Measurements from ENCODE around the gene KCNIP4. TPM values are rescaled to one million over a fixed set of nuclear protein-coding genes. Genes with fewer than 3 reads are reported as not detected.

KCNIP4 gene
- total and polyA plus RNA-seq, 4 donors, result 12.5 to 74.2 (median 54.5) TPM

DNA sequence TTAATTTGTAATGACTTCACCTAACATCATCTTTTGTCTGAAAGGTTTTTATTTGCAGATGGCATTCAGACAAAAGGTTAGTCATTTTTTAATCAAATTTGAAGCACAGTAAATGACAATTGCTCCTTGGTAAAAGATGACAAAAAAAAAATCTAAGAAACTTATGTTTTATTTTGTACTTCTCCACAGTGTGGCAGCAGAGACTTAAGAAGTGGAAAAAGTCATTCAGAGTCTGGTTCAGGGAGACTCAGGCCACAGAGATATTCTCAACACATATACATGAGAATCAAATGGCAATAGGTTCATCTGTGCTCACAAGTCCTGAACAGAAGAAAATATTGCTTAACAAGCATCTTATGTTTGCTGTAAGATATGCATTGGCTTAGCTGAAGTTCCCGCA lies 436.2 kb downstream of the KCNIP4 start:
- peak; percentile 28 to 96 (median 47) for DNase-seq (ENCODE audit: low read depth in 4 of 6, low spot score in 6 of 6)
- no peaks in the 10 kb centered on the region for H3K9me3 ChIP-seq (ENCODE audit: control insufficient read depth, insufficient read depth, low read length)
- WGBS (ENCODE audit: insufficient coverage), result no CpG with 5 or more reads among the region's 1 CpG
- H3K36me3 ChIP-seq (ENCODE audit: control insufficient read depth, insufficient read depth, low read length), result no peaks in the 10 kb centered on the region
- no peak overlapping the region for H3K27ac ChIP-seq (ENCODE audit: low read depth, low read length)
- no peak overlapping the region for H3K4me3 ChIP-seq (ENCODE audit: low read depth, low read length)
- no peaks in the 10 kb centered on the region for H3K4me1 ChIP-seq (ENCODE audit: control insufficient read depth, insufficient read depth, low read length)
- H3K27me3 ChIP-seq (ENCODE audit: control insufficient read depth, insufficient read depth, low read length), result no peaks in the 10 kb centered on the region

DNA sequence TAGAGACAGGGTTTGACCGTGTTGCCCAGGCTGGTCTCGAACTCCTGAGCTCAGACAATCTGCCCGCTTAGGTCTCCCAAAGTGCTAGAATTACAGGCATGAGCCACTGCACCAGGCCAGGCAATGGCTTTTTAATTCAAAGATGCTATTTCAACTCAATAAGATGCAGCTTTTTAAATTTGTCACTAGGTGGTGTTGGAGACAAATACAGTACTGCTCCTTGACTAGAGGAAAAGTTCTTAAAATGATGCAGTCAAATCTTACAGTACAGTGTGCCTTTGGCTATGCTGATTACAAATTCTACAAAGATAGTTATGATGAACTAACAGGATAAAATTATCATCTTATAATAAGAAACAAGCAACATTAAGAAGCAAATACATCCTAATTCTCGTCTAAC lies 441.1 kb downstream of the KCNIP4 start:
- H3K9me3 ChIP-seq (ENCODE audit: control insufficient read depth, insufficient read depth, low read length), result no peaks in the 10 kb centered on the region
- H3K27me3 ChIP-seq (ENCODE audit: control insufficient read depth, insufficient read depth, low read length), result no peaks in the 10 kb centered on the region
- WGBS (ENCODE audit: insufficient coverage), result 94% methylated on average over 3 of the region's 4 CpGs
- H3K4me3 ChIP-seq (ENCODE audit: low read depth, low read length), result no peak overlapping the region
- peak in 3 of 6 donors; percentile 9 to 75 (median 12) for DNase-seq (ENCODE audit: low read depth in 4 of 6, low spot score in 6 of 6)
- H3K36me3 ChIP-seq (ENCODE audit: control insufficient read depth, insufficient read depth, low read length), result no peaks in the 10 kb centered on the region
- H3K4me1 ChIP-seq (ENCODE audit: control insufficient read depth, insufficient read depth, low read length), result no peaks in the 10 kb centered on the region
- H3K27ac ChIP-seq (ENCODE audit: low read depth, low read length), result no peak overlapping the region

GRCh38 chr4:21490682-21491081 lies 457.9 kb downstream of the KCNIP4 start:
- no CpG with 5 or more reads among the region's 1 CpG for WGBS (ENCODE audit: insufficient coverage)
- DNase-seq (ENCODE audit: low read depth in 4 of 6, low spot score in 6 of 6), result no peak
- H3K4me1 ChIP-seq (ENCODE audit: control insufficient read depth, insufficient read depth, low read length), result no peaks in the 10 kb centered on the region
- H3K9me3 ChIP-seq (ENCODE audit: control insufficient read depth, insufficient read depth, low read length), result no peaks in the 10 kb centered on the region
- no peaks in the 10 kb centered on the region for H3K27me3 ChIP-seq (ENCODE audit: control insufficient read depth, insufficient read depth, low read length)
- no peaks in the 10 kb centered on the region for H3K36me3 ChIP-seq (ENCODE audit: control insufficient read depth, insufficient read depth, low read length)
- no peak overlapping the region for H3K27ac ChIP-seq (ENCODE audit: low read depth, low read length)
- no peak overlapping the region for H3K4me3 ChIP-seq (ENCODE audit: low read depth, low read length)

DNA sequence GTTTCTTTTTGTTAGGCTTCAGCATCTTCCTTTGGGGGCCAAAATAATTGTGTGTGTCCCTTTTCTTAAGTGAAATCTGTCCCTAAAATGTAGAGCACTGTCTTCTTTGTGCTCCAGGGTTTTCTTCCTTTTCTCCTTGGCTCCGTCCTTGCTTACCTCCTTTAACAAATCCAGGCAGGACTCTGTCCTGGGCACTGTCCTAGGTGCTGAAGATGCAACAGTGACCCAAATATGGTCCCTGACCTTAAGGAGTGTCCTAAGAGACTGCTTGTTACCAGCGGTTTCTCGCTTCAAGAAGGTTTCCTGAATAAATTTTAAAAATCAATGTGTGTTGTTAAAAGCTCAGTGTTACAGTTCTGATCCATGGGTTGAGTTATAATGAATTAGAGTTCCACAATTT lies 471.8 kb downstream of the KCNIP4 start:
- H3K27ac ChIP-seq (ENCODE audit: low read depth, low read length), result no peak overlapping the region
- no peak overlapping the region for H3K4me3 ChIP-seq (ENCODE audit: low read depth, low read length)
- no CpG with 5 or more reads among the region's 3 CpGs for WGBS (ENCODE audit: insufficient coverage)
- H3K9me3 ChIP-seq (ENCODE audit: control insufficient read depth, insufficient read depth, low read length), result no peaks in the 10 kb centered on the region
- DNase-seq (ENCODE audit: low read depth in 4 of 6, low spot score in 6 of 6), result peak in 1 of 6 donors; percentile 24
- no peaks in the 10 kb centered on the region for H3K36me3 ChIP-seq (ENCODE audit: control insufficient read depth, insufficient read depth, low read length)
- H3K27me3 ChIP-seq (ENCODE audit: control insufficient read depth, insufficient read depth, low read length), result no peaks in the 10 kb centered on the region
- H3K4me1 ChIP-seq (ENCODE audit: control insufficient read depth, insufficient read depth, low read length), result no peaks in the 10 kb centered on the region

DNA sequence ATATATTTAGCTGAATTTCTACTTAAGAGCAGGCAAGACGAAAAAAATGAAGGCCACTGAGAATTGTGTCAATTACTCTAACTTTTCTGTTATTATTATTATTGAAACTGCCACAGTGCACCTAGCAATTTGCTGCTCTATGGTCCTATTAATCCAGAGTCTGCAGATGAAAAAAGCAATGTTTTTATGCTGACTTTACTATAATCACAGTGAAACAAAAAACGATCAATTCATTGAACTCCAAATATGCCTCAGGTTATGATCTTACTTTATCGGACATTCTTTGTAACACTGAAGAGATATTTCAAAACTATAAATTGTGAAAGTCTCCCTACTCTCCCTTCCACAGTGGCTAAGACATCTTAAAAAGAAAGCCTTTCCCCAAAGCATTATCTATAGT lies 474.4 kb downstream of the KCNIP4 start:
- Histone ChIP-seq H3K9me3 (ENCODE audit: control insufficient read depth, insufficient read depth, low read length) (no peaks in the 10 kb centered on the region), H3K27ac (ENCODE audit: low read depth, low read length) (no peak overlapping the region), H3K27me3 (ENCODE audit: control insufficient read depth, insufficient read depth, low read length) (no peaks in the 10 kb centered on the region), H3K4me1 (ENCODE audit: control insufficient read depth, insufficient read depth, low read length) (no peaks in the 10 kb centered on the region), H3K36me3 (ENCODE audit: control insufficient read depth, insufficient read depth, low read length) (no peaks in the 10 kb centered on the region), H3K4me3 (ENCODE audit: low read depth, low read length) (no peak overlapping the region)
- no peak for DNase-seq (ENCODE audit: low read depth in 4 of 6, low spot score in 6 of 6)
- WGBS (ENCODE audit: insufficient coverage), result no CpG with 5 or more reads among the region's 3 CpGs

DNA sequence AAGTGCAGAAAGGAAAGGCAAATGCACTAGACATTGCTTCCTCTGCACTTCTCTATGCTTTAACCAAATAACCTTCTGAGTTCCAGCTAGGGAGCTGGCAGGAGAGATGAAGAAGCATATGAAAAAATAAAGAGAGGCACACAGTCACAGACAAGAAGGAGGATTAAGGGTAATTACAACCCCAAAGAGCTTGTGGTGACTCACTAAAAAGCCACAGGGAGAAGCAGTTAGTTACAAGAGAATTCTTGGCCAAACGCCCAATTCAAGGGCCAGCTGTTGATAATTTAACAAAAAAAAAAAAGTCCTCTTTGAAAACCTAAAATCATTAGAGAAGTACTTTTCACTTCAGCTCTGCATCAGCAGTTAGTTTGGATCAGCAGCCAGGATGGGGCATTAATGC lies 478.0 kb downstream of the KCNIP4 start:
- Histone ChIP-seq H3K9me3 (ENCODE audit: control insufficient read depth, insufficient read depth, low read length) (no peaks in the 10 kb centered on the region), H3K27me3 (ENCODE audit: control insufficient read depth, insufficient read depth, low read length) (no peaks in the 10 kb centered on the region), H3K4me1 (ENCODE audit: control insufficient read depth, insufficient read depth, low read length) (no peaks in the 10 kb centered on the region), H3K4me3 (ENCODE audit: low read depth, low read length) (no peak overlapping the region), H3K36me3 (ENCODE audit: control insufficient read depth, insufficient read depth, low read length) (no peaks in the 10 kb centered on the region), H3K27ac (ENCODE audit: low read depth, low read length) (no peak overlapping the region)
- peak in 3 of 6 donors; percentile 7 to 55 (median 43) for DNase-seq (ENCODE audit: low read depth in 4 of 6, low spot score in 6 of 6)
- no CpG with 5 or more reads among the region's 1 CpG for WGBS (ENCODE audit: insufficient coverage)

DNA sequence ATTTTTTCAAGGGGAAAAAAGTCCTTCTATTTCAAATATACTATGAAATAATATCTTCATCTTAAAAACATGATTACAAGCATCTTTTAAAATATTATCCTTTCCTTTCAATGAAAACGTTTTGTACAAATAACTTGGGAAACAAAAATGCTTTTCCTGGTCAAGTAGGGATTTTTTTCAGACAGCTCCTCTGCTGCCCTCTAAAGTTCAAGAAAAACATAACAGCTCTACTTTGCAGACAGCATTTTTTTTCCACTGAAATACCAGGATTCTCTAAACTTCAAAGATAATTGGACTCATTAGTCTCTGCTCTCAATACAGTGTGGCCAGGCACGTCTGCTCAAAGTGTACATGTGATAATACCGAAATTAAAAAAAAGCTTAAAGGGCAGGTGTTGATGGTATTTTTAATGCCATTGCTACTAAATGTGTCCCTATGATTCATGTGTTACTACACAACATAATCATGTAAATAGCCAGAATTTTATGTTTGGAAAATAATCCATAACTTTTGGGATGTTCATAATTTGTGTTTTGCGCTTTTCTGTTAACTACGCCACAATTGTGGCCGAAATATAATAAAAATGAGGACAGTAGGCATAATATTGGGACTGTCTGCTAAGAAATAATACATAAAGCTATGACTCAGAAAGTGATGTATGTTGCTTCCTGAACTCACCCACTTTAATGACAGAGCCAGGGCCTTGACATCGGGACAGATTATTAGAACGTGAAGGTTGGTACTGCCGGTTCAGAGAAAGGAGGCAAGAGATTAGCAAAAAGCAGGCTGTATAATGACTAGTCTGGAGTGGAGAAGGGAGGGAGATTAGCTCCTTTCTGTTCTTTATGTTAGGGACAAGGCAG lies 478.9 kb downstream of the KCNIP4 start:
- Histone ChIP-seq H3K27me3 (ENCODE audit: control insufficient read depth, insufficient read depth, low read length) (no peaks in the 10 kb centered on the region), H3K27ac (ENCODE audit: low read depth, low read length) (no peak overlapping the region), H3K4me1 (ENCODE audit: control insufficient read depth, insufficient read depth, low read length) (no peaks in the 10 kb centered on the region), H3K9me3 (ENCODE audit: control insufficient read depth, insufficient read depth, low read length) (no peaks in the 10 kb centered on the region), H3K4me3 (ENCODE audit: low read depth, low read length) (no peak overlapping the region), H3K36me3 (ENCODE audit: control insufficient read depth, insufficient read depth, low read length) (no peaks in the 10 kb centered on the region)
- peak; percentile 22 to 90 (median 42) for DNase-seq (ENCODE audit: low read depth in 4 of 6, low spot score in 6 of 6)
- WGBS (ENCODE audit: insufficient coverage), result 56% methylated on average over 5 of the region's 9 CpGs

- WGBS (ENCODE audit: insufficient coverage), result 88% methylated on average over 1 of the region's 4 CpGs
Observed at GRCh38 chr4:21467551-21467950, 481.0 kb downstream of the KCNIP4 start.

DNA sequence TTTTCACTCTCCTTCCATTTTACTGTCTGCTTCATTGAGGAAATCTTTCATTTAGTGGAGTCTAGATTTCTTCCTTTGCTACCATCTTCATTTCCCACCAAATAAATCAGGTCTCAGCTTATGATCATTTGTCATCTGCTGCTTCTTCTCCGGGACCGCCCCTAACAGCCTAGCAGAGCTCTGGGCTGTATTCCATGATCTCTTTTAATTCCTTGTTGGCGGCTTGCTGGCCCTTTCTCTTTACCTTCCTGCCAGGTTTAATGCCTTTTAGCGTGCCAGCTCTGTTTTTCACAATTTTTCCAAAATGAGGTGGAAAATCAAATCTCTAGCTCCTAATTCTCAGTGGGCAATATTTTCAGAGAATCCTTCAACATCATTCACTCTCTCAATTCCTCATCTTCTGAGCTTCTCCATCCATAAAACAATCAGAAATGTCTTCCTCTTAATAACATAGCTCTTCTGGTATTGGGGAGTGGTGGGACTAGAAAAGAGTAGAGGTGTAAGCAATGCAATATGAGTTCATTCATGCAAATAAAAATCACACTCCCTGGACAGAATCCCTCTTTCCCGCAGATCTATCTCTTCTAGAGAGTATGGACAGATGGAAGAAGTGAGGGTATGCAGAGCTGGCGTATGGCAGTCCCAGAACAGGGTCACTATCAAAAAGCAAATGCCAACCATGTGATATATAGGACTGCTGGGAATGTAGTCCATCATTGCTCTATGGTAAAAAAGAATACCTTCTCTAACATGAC lies 491.3 kb downstream of the KCNIP4 start:
- Histone ChIP-seq H3K4me1 (ENCODE audit: control insufficient read depth, insufficient read depth, low read length) (no peaks in the 10 kb centered on the region), H3K4me3 (ENCODE audit: low read depth, low read length) (no peak overlapping the region), H3K27ac (ENCODE audit: low read depth, low read length) (no peak overlapping the region), H3K36me3 (ENCODE audit: control insufficient read depth, insufficient read depth, low read length) (no peaks in the 10 kb centered on the region), H3K27me3 (ENCODE audit: control insufficient read depth, insufficient read depth, low read length) (no peaks in the 10 kb centered on the region), H3K9me3 (ENCODE audit: control insufficient read depth, insufficient read depth, low read length) (no peaks in the 10 kb centered on the region)
- WGBS (ENCODE audit: insufficient coverage), result 72% methylated on average over 4 of the region's 6 CpGs
- DNase-seq (ENCODE audit: low read depth in 4 of 6, low spot score in 6 of 6), result no peak

More at GRCh38 chr4:21467551-21467950, 481.0 kb downstream of the KCNIP4 start:
- no peaks in the 10 kb centered on the region for H3K27me3 ChIP-seq (ENCODE audit: control insufficient read depth, insufficient read depth, low read length)
- no peaks in the 10 kb centered on the region for H3K9me3 ChIP-seq (ENCODE audit: control insufficient read depth, insufficient read depth, low read length)
- H3K4me3 ChIP-seq (ENCODE audit: low read depth, low read length), result no peak overlapping the region
- H3K4me1 ChIP-seq (ENCODE audit: control insufficient read depth, insufficient read depth, low read length), result no peaks in the 10 kb centered on the region
- H3K36me3 ChIP-seq (ENCODE audit: control insufficient read depth, insufficient read depth, low read length), result no peaks in the 10 kb centered on the region
- H3K27ac ChIP-seq (ENCODE audit: low read depth, low read length), result no peak overlapping the region
- DNase-seq (ENCODE audit: low read depth in 4 of 6, low spot score in 6 of 6), result no peak

Measured in spinal cord (tissue), 10 donors.